ENCODE data around the gene KCNJ11.

Gene KCNJ11

GRCh38 chr11:17408641-17409040 is 20.2 kb upstream of the KCNJ11 start:
- DNase-seq (ENCODE audit: low read depth in 2 of 3, low spot score in 1 of 3) = no peak

- no peak for DNase-seq (ENCODE audit: low read depth in 2 of 3, low spot score in 1 of 3)
These were observed 19.6 kb upstream of the KCNJ11 start for GRCh38 chr11:17408026-17408425.

- no peak for DNase-seq (ENCODE audit: low read depth in 2 of 3, low spot score in 1 of 3)
These were observed 19.1 kb upstream of the KCNJ11 start for GRCh38 chr11:17407575-17407974.

GRCh38 chr11:17406818-17407149 is 18.3 kb upstream of the KCNJ11 start:
- DNase-seq (ENCODE audit: low read depth in 2 of 3, low spot score in 1 of 3) = no peak

- no peak for DNase-seq (ENCODE audit: low read depth in 2 of 3, low spot score in 1 of 3)
These were observed 17.8 kb upstream of the KCNJ11 start for GRCh38 chr11:17406082-17406817.

- no peak for DNase-seq (ENCODE audit: low read depth in 2 of 3, low spot score in 1 of 3)
These were observed 17.0 kb upstream of the KCNJ11 start for GRCh38 chr11:17405232-17406005.

GRCh38 chr11:17403980-17404759 is 15.7 kb upstream of the KCNJ11 start:
- DNase-seq (ENCODE audit: low read depth in 2 of 3, low spot score in 1 of 3) = no peak

- DNase-seq (ENCODE audit: low read depth in 2 of 3, low spot score in 1 of 3) = no peak
These were observed 14.0 kb upstream of the KCNJ11 start for GRCh38 chr11:17402486-17402885.

- no peak for DNase-seq (ENCODE audit: low read depth in 2 of 3, low spot score in 1 of 3)
These were observed 13.4 kb upstream of the KCNJ11 start for GRCh38 chr11:17401841-17402240.

GRCh38 chr11:17401316-17401715 is 12.9 kb upstream of the KCNJ11 start:
- no peak for DNase-seq (ENCODE audit: low read depth in 2 of 3, low spot score in 1 of 3)

GRCh38 chr11:17400048-17400775 is 11.8 kb upstream of the KCNJ11 start:
- DNase-seq (ENCODE audit: low read depth in 2 of 3, low spot score in 1 of 3) = no peak

GRCh38 chr11:17399236-17399635 is 10.8 kb upstream of the KCNJ11 start:
- no peak for DNase-seq (ENCODE audit: low read depth in 2 of 3, low spot score in 1 of 3)

- no peak for DNase-seq (ENCODE audit: low read depth in 2 of 3, low spot score in 1 of 3)
These were observed 9.0 kb upstream of the KCNJ11 start for GRCh38 chr11:17397311-17398002.

- no peak for DNase-seq (ENCODE audit: low read depth in 2 of 3, low spot score in 1 of 3)
These were observed 8.3 kb upstream of the KCNJ11 start for GRCh38 chr11:17396598-17397310.

- no peak for DNase-seq (ENCODE audit: low read depth in 2 of 3, low spot score in 1 of 3)
These were observed 7.5 kb upstream of the KCNJ11 start for GRCh38 chr11:17395978-17396377.

GRCh38 chr11:17395554-17395961 is 7.1 kb upstream of the KCNJ11 start:
- no peak for DNase-seq (ENCODE audit: low read depth in 2 of 3, low spot score in 1 of 3)

- no peak for DNase-seq (ENCODE audit: low read depth in 2 of 3, low spot score in 1 of 3)
These were observed 6.4 kb upstream of the KCNJ11 start for GRCh38 chr11:17394743-17395390.

- DNase-seq (ENCODE audit: low read depth in 2 of 3, low spot score in 1 of 3) = no peak
These were observed 5.0 kb upstream of the KCNJ11 start for GRCh38 chr11:17393472-17393871.

- no peak for DNase-seq (ENCODE audit: low read depth in 2 of 3, low spot score in 1 of 3)
These were observed 4.4 kb upstream of the KCNJ11 start for GRCh38 chr11:17392872-17393271.
